Trophoblast cell (in vitro differentiated cells and primary cell): ENCODE measurements around the gene ABCC8.

Experiments used
- DNase-seq, 2 donors: peaks; one replicate each; pipeline ENCODE4 v3.0.0-alpha.2; 2016
- H2AFZ ChIP-seq: 2 replicates; pipeline ENCODE4 v1.6.1; 2013; ENCODE audit warnings: low read length, moderate library complexity, mild to moderate bottlenecking; ENCODE audit not compliant: insufficient read depth, poor library complexity
- H2AK5ac ChIP-seq: 2 replicates; pipeline ENCODE4 v1.6.1; 2013; ENCODE audit warnings: mild to moderate bottlenecking, low read length
- H2BK120ac ChIP-seq: 2 replicates; pipeline ENCODE4 v1.6.1; 2013; ENCODE audit warnings: low read length, mild to moderate bottlenecking, moderate library complexity; ENCODE audit not compliant: insufficient read depth, poor library complexity
- H2BK12ac ChIP-seq: 2 replicates; pipeline ENCODE4 v1.6.1; 2013; ENCODE audit warnings: mild to moderate bottlenecking, low read length, moderate library complexity
- H2BK5ac ChIP-seq: 2 replicates; pipeline ENCODE4 v1.6.1; 2013; ENCODE audit warnings: low read length, low read depth, moderate library complexity, mild to moderate bottlenecking; ENCODE audit not compliant: poor library complexity
- H3K14ac ChIP-seq: 2 replicates; pipeline ENCODE4 v1.6.1; 2013; ENCODE audit warnings: mild to moderate bottlenecking, low read length
- H3K18ac ChIP-seq: 2 replicates; pipeline ENCODE4 v1.6.1; 2013; ENCODE audit warnings: mild to moderate bottlenecking, low read length
- H3K23ac ChIP-seq: 2 replicates; pipeline ENCODE4 v1.6.1; 2013; ENCODE audit warnings: low read length
- H3K27ac ChIP-seq: 2 replicates; pipeline ENCODE4 v1.5.1; 2013; ENCODE audit warnings: low read depth, mild to moderate bottlenecking, inconsistent platforms, low read length, moderate library complexity
- H3K27me3 ChIP-seq: 2 replicates; pipeline ENCODE4 v1.6.1; 2013; ENCODE audit warnings: inconsistent platforms, mild to moderate bottlenecking, low read length, moderate library complexity; ENCODE audit not compliant: insufficient read depth
- H3K36me3 ChIP-seq, 2 experiments: 1 replicate in 1 of 2; 2 replicates in 1 of 2; pipeline ENCODE4 v1.6.1; 2013; ENCODE audit warnings: low read length in 2 of 2, mild to moderate bottlenecking in 2 of 2, moderate library complexity in 1 of 2; ENCODE audit not compliant: insufficient read depth in 2 of 2, control insufficient read depth in 1 of 2
- H3K4ac ChIP-seq: 2 replicates; pipeline ENCODE4 v1.6.1; 2013; ENCODE audit warnings: low read depth, mild to moderate bottlenecking, low read length, moderate library complexity
- H3K4me1 ChIP-seq, 2 experiments: 1 replicate in 1 of 2; 2 replicates in 1 of 2; pipeline ENCODE4 v1.6.1; 2013; ENCODE audit warnings: low read length in 2 of 2, mild to moderate bottlenecking in 2 of 2, moderate library complexity in 1 of 2; ENCODE audit not compliant: insufficient read depth in 2 of 2, control insufficient read depth in 1 of 2
- H3K4me2 ChIP-seq: 2 replicates; pipeline ENCODE4 v1.6.1; 2013; ENCODE audit warnings: inconsistent platforms, mild to moderate bottlenecking, low read length, moderate library complexity
- H3K4me3 ChIP-seq: 2 replicates; pipeline ENCODE4 v1.5.1; 2013; ENCODE audit warnings: mild to moderate bottlenecking, low read depth, low read length, inconsistent platforms
- H3K79me1 ChIP-seq: one replicate; pipeline ENCODE4 v1.6.1; 2013; ENCODE audit warnings: low read length
- H3K79me2 ChIP-seq: 2 replicates; pipeline ENCODE4 v1.6.1; 2013; ENCODE audit warnings: low read length, mild to moderate bottlenecking; ENCODE audit not compliant: control insufficient read depth, insufficient read depth, poor library complexity
- H3K9ac ChIP-seq: 2 replicates; pipeline ENCODE4 v1.6.1; 2013; ENCODE audit warnings: mild to moderate bottlenecking, low read length
- H3K9me3 ChIP-seq: 2 replicates; pipeline ENCODE4 v1.6.1; 2013; ENCODE audit warnings: low read depth, mild to moderate bottlenecking, control low read depth, inconsistent platforms, low read length; ENCODE audit not compliant: insufficient read depth
- H4K12ac ChIP-seq: 2 replicates; pipeline ENCODE4 v1.6.1; 2013; ENCODE audit warnings: low read depth, mild to moderate bottlenecking, low read length, moderate library complexity
- H4K8ac ChIP-seq: 2 replicates; pipeline ENCODE4 v1.6.1; 2013; ENCODE audit warnings: low read depth, mild to moderate bottlenecking, low read length, moderate library complexity
- H4K91ac ChIP-seq: one replicate; pipeline ENCODE4 v1.6.1; 2013; ENCODE audit warnings: low read depth, mild to moderate bottlenecking, low read length, moderate library complexity
- WGBS: extraction: QIAGEN DNeasy Blood & Tissue Kit; methylation state at CpG from one replicate; pipeline ENCODE4 v1.1.7; 2013; ENCODE audit warnings: missing lambda C conversion rate; ENCODE audit not compliant: insufficient read length, insufficient coverage; ENCODE audit errors: extremely low coverage; 5-methylcytosine and 5-hydroxymethylcytosine counted together

ABCC8 gene

GRCh38 chr11:17401316-17401715 lies 75.3 kb downstream of the ABCC8 start:
- no peak overlapping the region for H3K4me2 ChIP-seq
- no peak overlapping the region for H4K8ac ChIP-seq
- no peaks in the 10 kb centered on the region for H3K4me1 ChIP-seq
- H2BK12ac ChIP-seq, result no peak overlapping the region
- H3K14ac ChIP-seq, result no peak overlapping the region
- no peak overlapping the region for H3K18ac ChIP-seq
- no peak overlapping the region for H2AK5ac ChIP-seq
- no peak overlapping the region for H3K4ac ChIP-seq
- no peak overlapping the region for H4K12ac ChIP-seq
- H3K79me2 ChIP-seq, result no peaks in the 10 kb centered on the region
- H4K91ac ChIP-seq, result no peak overlapping the region
- H2BK120ac ChIP-seq, result no peak overlapping the region
- no peaks in the 10 kb centered on the region for H3K9me3 ChIP-seq
- no peak overlapping the region for H3K9ac ChIP-seq
- no peak overlapping the region for H3K4me3 ChIP-seq
- WGBS, result no CpG with 5 or more reads among the region's 2 CpGs
- no peak overlapping the region for H3K23ac ChIP-seq
- no peaks in the 10 kb centered on the region for H3K79me1 ChIP-seq
- H2AFZ ChIP-seq, result no peak overlapping the region
- H2BK5ac ChIP-seq, result no peak overlapping the region
- no peak overlapping the region for H3K27ac ChIP-seq
- DNase-seq, result no peak
- H3K36me3 ChIP-seq, result no peaks in the 10 kb centered on the region
- no peaks in the 10 kb centered on the region for H3K27me3 ChIP-seq

DNA sequence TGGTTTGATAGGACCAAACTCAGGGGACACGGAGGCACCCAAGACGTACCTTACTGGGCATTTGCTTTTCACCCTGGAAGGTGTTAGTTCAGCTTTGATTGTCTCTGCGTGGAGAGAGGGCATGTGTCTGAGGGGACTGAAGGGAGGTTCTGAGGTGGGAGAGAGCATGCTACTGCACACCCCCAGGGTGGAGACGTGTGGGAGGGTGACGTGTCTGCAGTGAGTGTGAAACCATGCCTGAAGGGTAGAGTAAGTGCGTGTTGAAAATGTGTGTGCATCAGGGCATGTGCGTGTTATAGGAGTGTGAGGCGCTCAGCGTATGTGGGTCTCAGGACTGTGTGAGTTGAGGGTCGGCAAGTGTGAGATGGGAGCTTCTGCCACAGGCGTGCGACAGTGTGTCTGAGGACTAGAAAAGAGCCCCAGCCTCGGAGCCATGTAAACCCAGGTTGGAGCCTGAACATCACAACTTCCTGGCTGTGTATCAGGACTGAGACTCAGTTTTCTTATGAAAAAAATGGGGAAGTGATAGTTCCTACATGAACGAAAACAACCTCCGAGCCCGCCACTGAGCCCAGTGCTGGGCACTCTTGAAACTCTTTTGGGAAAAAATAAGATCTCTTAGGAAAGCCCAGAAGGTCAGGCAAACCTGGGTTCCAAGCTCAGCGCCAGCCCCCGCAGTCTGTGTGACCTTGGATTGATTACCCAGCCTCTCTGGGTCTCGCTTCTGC lies 76.4 kb downstream of the ABCC8 start:
- no peak overlapping the region for H2AFZ ChIP-seq
- no CpG with 5 or more reads among the region's 19 CpGs for WGBS
- no peak overlapping the region for H3K4me3 ChIP-seq

GRCh38 chr11:17399236-17399635 lies 77.4 kb downstream of the ABCC8 start:
- no peak overlapping the region for H2BK120ac ChIP-seq
- H3K4me3 ChIP-seq, result no peak overlapping the region
- H3K79me1 ChIP-seq, result no peaks in the 10 kb centered on the region
- DNase-seq, result no peak
- no peak overlapping the region for H3K27ac ChIP-seq
- no peaks in the 10 kb centered on the region for H3K9me3 ChIP-seq
- H3K27me3 ChIP-seq, result no peaks in the 10 kb centered on the region
- no peaks in the 10 kb centered on the region for H3K79me2 ChIP-seq
- no peak overlapping the region for H4K12ac ChIP-seq
- H3K14ac ChIP-seq, result no peak overlapping the region
- no peak overlapping the region for H3K4ac ChIP-seq
- H3K23ac ChIP-seq, result no peak overlapping the region
- no peak overlapping the region for H3K4me2 ChIP-seq
- H2BK5ac ChIP-seq, result no peak overlapping the region
- no peak overlapping the region for H2AK5ac ChIP-seq
- H3K4me1 ChIP-seq, result no peaks in the 10 kb centered on the region
- no peak overlapping the region for H4K8ac ChIP-seq
- H3K36me3 ChIP-seq, result no peaks in the 10 kb centered on the region
- H2AFZ ChIP-seq, result no peak overlapping the region
- H2BK12ac ChIP-seq, result no peak overlapping the region
- H3K18ac ChIP-seq, result no peak overlapping the region
- H4K91ac ChIP-seq, result no peak overlapping the region
- no peak overlapping the region for H3K9ac ChIP-seq

More for the DNA sequence above, 76.4 kb downstream of the ABCC8 start:
- no peak for DNase-seq
- Histone ChIP-seq H3K14ac (no peak overlapping the region), H3K79me2 (no peaks in the 10 kb centered on the region), H4K12ac (no peak overlapping the region), H3K4me1 (no peaks in the 10 kb centered on the region), H2BK12ac (no peak overlapping the region), H3K27me3 (no peaks in the 10 kb centered on the region), H3K9ac (no peak overlapping the region), H3K9me3 (no peaks in the 10 kb centered on the region), H3K23ac (no peak overlapping the region), H4K8ac (no peak overlapping the region), H3K18ac (no peak overlapping the region), H2BK120ac (no peak overlapping the region), H3K27ac (no peak overlapping the region), H3K36me3 (no peaks in the 10 kb centered on the region), H4K91ac (no peak overlapping the region), H3K4me2 (no peak overlapping the region), H2AK5ac (no peak overlapping the region), H2BK5ac (no peak overlapping the region), H3K79me1 (no peaks in the 10 kb centered on the region), H3K4ac (no peak overlapping the region)

GRCh38 chr11:17397311-17398002 lies 79.2 kb downstream of the ABCC8 start:
- H3K4me2 ChIP-seq, result no peak overlapping the region
- H2AFZ ChIP-seq, result no peak overlapping the region
- H2AK5ac ChIP-seq, result no peak overlapping the region
- no peak overlapping the region for H2BK5ac ChIP-seq
- H2BK120ac ChIP-seq, result no peak overlapping the region
- DNase-seq, result no peak
- H2BK12ac ChIP-seq, result no peak overlapping the region
- no peak overlapping the region for H3K4me3 ChIP-seq
- no peak overlapping the region for H4K12ac ChIP-seq
- WGBS, result no CpG with 5 or more reads among the region's 14 CpGs
- no peak overlapping the region for H3K4ac ChIP-seq
- H3K14ac ChIP-seq, result no peak overlapping the region
- H4K8ac ChIP-seq, result no peak overlapping the region
- H3K18ac ChIP-seq, result no peak overlapping the region
- no peaks in the 10 kb centered on the region for H3K36me3 ChIP-seq
- H3K4me1 ChIP-seq, result no peaks in the 10 kb centered on the region
- no peaks in the 10 kb centered on the region for H3K27me3 ChIP-seq
- no peaks in the 10 kb centered on the region for H3K9me3 ChIP-seq
- H4K91ac ChIP-seq, result no peak overlapping the region
- no peak overlapping the region for H3K9ac ChIP-seq
- no peaks in the 10 kb centered on the region for H3K79me2 ChIP-seq
- H3K23ac ChIP-seq, result no peak overlapping the region
- H3K79me1 ChIP-seq, result no peaks in the 10 kb centered on the region
- no peak overlapping the region for H3K27ac ChIP-seq
